Neural cell (in vitro differentiated cells): Measurements from ENCODE around the gene CPB2. TPM values are rescaled to one million over a fixed set of nuclear protein-coding genes. Genes with fewer than 3 reads are reported as not detected.

Experiments used
- H2AFZ ChIP-seq: fragments of 200-600, 300-800 bp; sonication (generic), shearing (Covaris generic); 2 replicates; pipeline ENCODE4 v1.6.0; 2014; ENCODE audit warnings: low read depth, mild to moderate bottlenecking, antibody characterized with exemption, low read length, moderate library complexity
- H3F3A ChIP-seq: fragments of 200-600 bp; shearing (Covaris generic); 2 replicates; pipeline ENCODE4 v1.6.1; 2016; ENCODE audit warnings: mild to moderate bottlenecking, moderate library complexity, mixed read lengths, antibody characterized with exemption, low read length; ENCODE audit not compliant: insufficient read depth, poor library complexity, severe bottlenecking
- H3K27ac ChIP-seq: fragments of 200-600, 300-800 bp; sonication (generic), shearing (Covaris generic); 2 replicates; pipeline ENCODE4 v1.5.1; 2014; ENCODE audit warnings: mild to moderate bottlenecking, low read length, moderate library complexity
- H3K27me3 ChIP-seq: fragments of 300-800, 200-600 bp; sonication (generic), shearing (Covaris generic); 2 replicates; pipeline ENCODE4 v1.6.0; 2014; ENCODE audit warnings: mild to moderate bottlenecking, low read depth, low read length, moderate library complexity; ENCODE audit not compliant: insufficient read depth
- H3K36me3 ChIP-seq: fragments of 300-800, 200-600 bp; sonication (generic), shearing (Covaris generic); 2 replicates; pipeline ENCODE4 v1.5.1; 2014; ENCODE audit warnings: mild to moderate bottlenecking, antibody characterized with exemption, low read length, moderate library complexity; ENCODE audit not compliant: insufficient read depth
- H3K4me2 ChIP-seq: fragments of 300-800, 200-600 bp; sonication (generic), shearing (Covaris generic); 2 replicates; pipeline ENCODE4 v1.6.0; 2014; ENCODE audit warnings: mild to moderate bottlenecking, low read length
- H3K4me3 ChIP-seq: fragments of 300-800, 200-600 bp; sonication (generic), shearing (Covaris generic); 2 replicates; pipeline ENCODE4 v1.5.1; 2014; ENCODE audit warnings: mild to moderate bottlenecking, low read length, moderate library complexity
- H3K79me2 ChIP-seq: fragments of 200-600 bp; shearing (Covaris generic); replicated peaks from 2 replicates; pipeline ENCODE4 v1.6.0; 2014; ENCODE audit warnings: mild to moderate bottlenecking, low read length, moderate library complexity; ENCODE audit not compliant: insufficient read depth
- H3K9ac ChIP-seq: fragments of 300-800, 200-600 bp; sonication (generic), shearing (Covaris generic); 2 replicates; pipeline ENCODE4 v1.6.1; 2016; ENCODE audit warnings: mild to moderate bottlenecking, low read length, mixed read lengths
- H3K9me2 ChIP-seq: fragments of 200-600 bp; shearing (Covaris generic); 2 replicates; pipeline ENCODE4 v1.6.1; 2016; ENCODE audit warnings: mild to moderate bottlenecking, low read length, mixed read lengths; ENCODE audit not compliant: insufficient read depth
- H3K9me3 ChIP-seq: fragments of 200-600, 300-800 bp; sonication (generic), shearing (Covaris generic); 2 replicates; pipeline ENCODE4 v1.6.1; 2016; ENCODE audit warnings: mild to moderate bottlenecking, mixed run types, low read length, moderate library complexity, mixed read lengths
- H4K20me1 ChIP-seq: fragments of 200-600 bp; shearing (Covaris generic); 2 replicates; pipeline ENCODE4 v1.6.1; 2016; ENCODE audit warnings: mild to moderate bottlenecking, mixed run types; ENCODE audit not compliant: insufficient read depth
- CTCF ChIP-seq: fragments of 450-650 bp; IDR thresholded peaks from 2 replicates; pipeline ENCODE4 v1.5.1; 2014; ENCODE audit warnings: antibody characterized with exemption, mild to moderate bottlenecking, moderate library complexity; ENCODE audit not compliant: poor library complexity, severe bottlenecking
- EP300 ChIP-seq: fragments of 450-650 bp; conservative IDR thresholded peaks from 2 replicates; pipeline ENCODE4 v1.6.1; 2014; ENCODE audit warnings: antibody characterized with exemption, mild to moderate bottlenecking, moderate library complexity; ENCODE audit not compliant: poor library complexity, severe bottlenecking
- EZH2 ChIP-seq: fragments of 200-600, 300-800 bp; shearing (Covaris generic), sonication (generic); IDR thresholded peaks from 2 replicates; pipeline ENCODE4 v1.6.1; 2014; ENCODE audit warnings: antibody characterized with exemption, low read length, borderline replicate concordance, mild to moderate bottlenecking; ENCODE audit not compliant: insufficient read depth, poor library complexity, severe bottlenecking
- MXI1 ChIP-seq: fragments of 450-650 bp; conservative IDR thresholded peaks from 2 replicates; pipeline ENCODE4 v1.6.1; 2014; ENCODE audit warnings: antibody characterized with exemption, mild to moderate bottlenecking; ENCODE audit not compliant: poor library complexity, severe bottlenecking
- POLR2AphosphoS5 ChIP-seq: IDR thresholded peaks from 2 replicates; pipeline ENCODE4 v1.6.1; 2012
- RAD21 ChIP-seq: fragments of 450-650 bp; conservative IDR thresholded peaks from 2 replicates; pipeline ENCODE4 v1.6.1; 2014; ENCODE audit warnings: antibody characterized with exemption, mild to moderate bottlenecking, moderate library complexity
- SMC3 ChIP-seq: fragments of 450-650 bp; conservative IDR thresholded peaks from 2 replicates; pipeline ENCODE4 v1.6.1; 2014; ENCODE audit warnings: antibody characterized with exemption, mild to moderate bottlenecking, moderate library complexity; ENCODE audit not compliant: poor library complexity
- TAF1 ChIP-seq: IDR thresholded peaks from 2 replicates; pipeline ENCODE4 v1.6.1; 2012; ENCODE audit warnings: low read depth
- polyA plus RNA-seq: library from polyadenylated mRNA; depleted of rRNA; stranded (reverse); fragments of >200 nt; gene quantifications from 2 replicates; pipeline ENCODE4 v1.2.3, GENCODE V29; 2014
- TF ChIP-seq, protein P1 (sequence below): IDR thresholded peaks from 2 replicates; pipeline ENCODE4 v1.6.1; 2012; ENCODE audit warnings: borderline replicate concordance

Gene CPB2
- polyA plus RNA-seq, 1 donor from 2014 or later = not detected

- Histone ChIP-seq H3K27me3 (no peaks in the 10 kb centered on the region), H3K9me3 (no peaks in the 10 kb centered on the region), H4K20me1 (no peaks in the 10 kb centered on the region), H3K4me3 (no peak overlapping the region), H3K9me2 (no peaks in the 10 kb centered on the region), H3K9ac (no peak overlapping the region), H2AFZ (no peak overlapping the region), H3K4me2 (no peak overlapping the region), H3K36me3 (peaks cover 17% of the 10 kb centered on the region), H3F3A (no peaks in the 10 kb centered on the region), H3K79me2 (no peaks in the 10 kb centered on the region), H3K27ac (no peak overlapping the region)
- TF ChIP-seq TAF1 (no peak), POLR2AphosphoS5 (no peak), EZH2 (no peak), EP300 (no peak), MXI1 (no peak), CTCF (no peak), RAD21 (no peak), SMC3 (no peak)
- TF ChIP-seq, protein P1, sequence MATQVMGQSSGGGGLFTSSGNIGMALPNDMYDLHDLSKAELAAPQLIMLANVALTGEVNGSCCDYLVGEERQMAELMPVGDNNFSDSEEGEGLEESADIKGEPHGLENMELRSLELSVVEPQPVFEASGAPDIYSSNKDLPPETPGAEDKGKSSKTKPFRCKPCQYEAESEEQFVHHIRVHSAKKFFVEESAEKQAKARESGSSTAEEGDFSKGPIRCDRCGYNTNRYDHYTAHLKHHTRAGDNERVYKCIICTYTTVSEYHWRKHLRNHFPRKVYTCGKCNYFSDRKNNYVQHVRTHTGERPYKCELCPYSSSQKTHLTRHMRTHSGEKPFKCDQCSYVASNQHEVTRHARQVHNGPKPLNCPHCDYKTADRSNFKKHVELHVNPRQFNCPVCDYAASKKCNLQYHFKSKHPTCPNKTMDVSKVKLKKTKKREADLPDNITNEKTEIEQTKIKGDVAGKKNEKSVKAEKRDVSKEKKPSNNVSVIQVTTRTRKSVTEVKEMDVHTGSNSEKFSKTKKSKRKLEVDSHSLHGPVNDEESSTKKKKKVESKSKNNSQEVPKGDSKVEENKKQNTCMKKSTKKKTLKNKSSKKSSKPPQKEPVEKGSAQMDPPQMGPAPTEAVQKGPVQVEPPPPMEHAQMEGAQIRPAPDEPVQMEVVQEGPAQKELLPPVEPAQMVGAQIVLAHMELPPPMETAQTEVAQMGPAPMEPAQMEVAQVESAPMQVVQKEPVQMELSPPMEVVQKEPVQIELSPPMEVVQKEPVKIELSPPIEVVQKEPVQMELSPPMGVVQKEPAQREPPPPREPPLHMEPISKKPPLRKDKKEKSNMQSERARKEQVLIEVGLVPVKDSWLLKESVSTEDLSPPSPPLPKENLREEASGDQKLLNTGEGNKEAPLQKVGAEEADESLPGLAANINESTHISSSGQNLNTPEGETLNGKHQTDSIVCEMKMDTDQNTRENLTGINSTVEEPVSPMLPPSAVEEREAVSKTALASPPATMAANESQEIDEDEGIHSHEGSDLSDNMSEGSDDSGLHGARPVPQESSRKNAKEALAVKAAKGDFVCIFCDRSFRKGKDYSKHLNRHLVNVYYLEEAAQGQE = no peak
These were observed 100.3 kb downstream of the CPB2 start for GRCh38 chr13:46004491-46004890.

Other genes starting within 250 kb of the CPB2 start
- gene ZC3H13, start 52.3 kb downstream of the CPB2 start, polyA plus RNA-seq = 19.5 and 21.3 TPM in 2 replicates
- gene LCP1, start 77.1 kb upstream of the CPB2 start, polyA plus RNA-seq = 0.36 and 0.76 TPM in 2 replicates
- not detected in 2 replicates for gene LRRC63, start 106.9 kb upstream of the CPB2 start, polyA plus RNA-seq